Left lung (tissue), 10 donors: ENCODE results near the gene TTLL5. TPM values are rescaled to one million over a fixed set of nuclear protein-coding genes. Genes with fewer than 3 reads are reported as not detected.

Experiments
- ATAC-seq: fragments of 200-7000 bp; cut with Tn5 transposase; one replicate; pipeline ENCODE4 v1.9.1; 2020; ENCODE audit warnings: moderate library complexity
- DNase-seq, 4 donors: peaks; one replicate each; pipeline ENCODE4 v3.0.0-alpha.2; 2013 to 2020
- H3K27ac ChIP-seq, 2 donors: fragments of 200-600 bp; sonication (generic) in 1 of 2; one replicate each; pipeline versions ENCODE4 v1.5.0 to v1.8.0; 2020 to 2021
- H3K27me3 ChIP-seq, 2 donors: fragments of 200-600 bp; sonication (generic) in 1 of 2; one replicate each; pipeline versions ENCODE4 v1.5.0 to v1.8.0; 2020 to 2021
- H3K36me3 ChIP-seq, 2 donors: fragments of 200-600 bp; sonication (generic) in 1 of 2; one replicate each; pipeline versions ENCODE4 v1.5.0 to v1.8.0; 2020 to 2021
- H3K4me1 ChIP-seq, 2 donors: fragments of 200-600 bp; one replicate each; pipeline ENCODE4 v1.8.0; 2021
- H3K4me3 ChIP-seq, 2 donors: fragments of 200-600 bp; sonication (generic) in 1 of 2; one replicate each; pipeline versions ENCODE4 v1.5.0 to v1.8.0; 2020 to 2021; ENCODE audit warnings: mild to moderate bottlenecking in 1 of 2
- H3K9me3 ChIP-seq, 2 donors: fragments of 200-600 bp; sonication (generic) in 1 of 2; one replicate each; pipeline versions ENCODE4 v1.5.0 to v1.8.0; 2020 to 2021
- CTCF ChIP-seq, 2 donors: fragments of 200-600 bp; sonication (generic) in 1 of 2; IDR thresholded peaks; one replicate each; pipeline versions ENCODE4 v1.5.0 to v1.8.0; 2021; ENCODE audit warnings: antibody characterized with exemption in 2 of 2
- intact Hi-C, 2 donors: fragments of 100-400 bp; cut with DNase I; formaldehyde crosslinking; loops; one replicate each; pipeline versions ENCODE4 v1.11.2 to v1.14.2; 2022
- polyA plus RNA-seq, 6 donors: library from polyadenylated mRNA; unstranded; fragments of 120-200 nt; gene quantifications; one replicate each; pipeline ENCODE4 v1.2.1, GENCODE V29; 2013; ENCODE audit not compliant: insufficient read length in 6 of 6
- total RNA-seq, 2 donors: library from RNA; stranded (reverse); fragmentation: NEBNext Ultra II Directional; extraction: Animal tissue kit (Norgen Biotek cat#: 25700); gene quantifications; one replicate each; pipeline ENCODE4 v1.2.1, GENCODE V29; 2021
- donor health status: DM: no; HTN: yes; CAD: no.
- donor health status: DM: no; HTN: no; CAD: no.

The TTLL5 gene
- total and polyA plus RNA-seq, 8 donors = 30.8 to 46.7 (median 42.1) TPM

- no peaks in the 10 kb centered on the region for H3K27me3 ChIP-seq
- intact Hi-C loops = no loop called here
- peak overlapping the region; percentile 10 to 46 for H3K27ac ChIP-seq
- DNase-seq (no peak), ATAC-seq (peak; percentile 46)
- H3K4me1 ChIP-seq = peaks cover 16 to 26% of the 10 kb centered on the region in 2 donors
- H3K4me3 ChIP-seq = no peak overlapping the region
- H3K9me3 ChIP-seq = no peaks in the 10 kb centered on the region
- H3K36me3 ChIP-seq = peaks cover 0 to 75% of the 10 kb centered on the region in 2 donors
- no peak for TF ChIP-seq CTCF (IDR thresholded peaks at IDR 0.05)
Observed at GRCh38 chr14:75647640-75648039, 13.4 kb upstream of the TTLL5 start.

- Histone ChIP-seq H3K9me3 (no peaks in the 10 kb centered on the region), H3K27ac (peak overlapping the region in 1 of 2 donors; percentile 10), H3K4me1 (peaks cover 16 to 26% of the 10 kb centered on the region in 2 donors), H3K27me3 (no peaks in the 10 kb centered on the region), H3K4me3 (no peak overlapping the region), H3K36me3 (peaks cover 0 to 77% of the 10 kb centered on the region in 2 donors)
- intact Hi-C loops = no loop called here
- no peak for TF ChIP-seq CTCF (IDR thresholded peaks at IDR 0.05)
- peak; percentile 83 for ATAC-seq
- DNase-seq = peak in 3 of 4 donors; percentile 35 to 70 (median 47)
Observed at GRCh38 chr14:75648066-75648838, 12.8 kb upstream of the TTLL5 start.

GRCh38 chr14:75649337-75649736, 11.7 kb upstream of the TTLL5 start:
- no peaks in the 10 kb centered on the region for H3K9me3 ChIP-seq
- no peak for ATAC-seq
- no peak for DNase-seq
- intact Hi-C loops = no loop called here
- no peaks in the 10 kb centered on the region for H3K27me3 ChIP-seq
- H3K4me3 ChIP-seq = no peak overlapping the region
- H3K36me3 ChIP-seq = peaks cover 0 to 75% of the 10 kb centered on the region in 2 donors
- no peak for TF ChIP-seq CTCF (IDR thresholded peaks at IDR 0.05)
- H3K4me1 ChIP-seq = peaks cover 16 to 26% of the 10 kb centered on the region in 2 donors
- no peak overlapping the region for H3K27ac ChIP-seq

- no peak for DNase-seq
- H3K4me1 ChIP-seq = peaks cover 16 to 26% of the 10 kb centered on the region in 2 donors
- no peak for ATAC-seq
- intact Hi-C loops = no loop called here
- no peak overlapping the region for H3K27ac ChIP-seq
- no peak for TF ChIP-seq CTCF (IDR thresholded peaks at IDR 0.05)
- H3K36me3 ChIP-seq = peaks cover 0 to 80% of the 10 kb centered on the region in 2 donors
- no peaks in the 10 kb centered on the region for H3K27me3 ChIP-seq
- no peak overlapping the region for H3K4me3 ChIP-seq
- no peaks in the 10 kb centered on the region for H3K9me3 ChIP-seq
Observed at GRCh38 chr14:75649773-75650172, 11.3 kb upstream of the TTLL5 start.

GRCh38 chr14:75650253-75651058, 10.6 kb upstream of the TTLL5 start:
- H3K27ac ChIP-seq = no peak overlapping the region
- no peak for TF ChIP-seq CTCF (IDR thresholded peaks at IDR 0.05)
- no peaks in the 10 kb centered on the region for H3K9me3 ChIP-seq
- H3K36me3 ChIP-seq = peaks cover 0 to 86% of the 10 kb centered on the region in 2 donors
- H3K4me3 ChIP-seq = no peak overlapping the region
- peaks cover 16 to 26% of the 10 kb centered on the region in 2 donors for H3K4me1 ChIP-seq
- ATAC-seq (peak; percentile 2), DNase-seq (no peak)
- intact Hi-C loops = no loop called here
- no peaks in the 10 kb centered on the region for H3K27me3 ChIP-seq
